ENCODE data around the gene SLC2A9.

Gene SLC2A9

GRCh38 chr4:10011277-10011676, 10.0 kb downstream of the SLC2A9 start:
- Histone ChIP-seq H3K36me3 (ENCODE audit: control insufficient read depth, insufficient read depth, low read length) (no peaks in the 10 kb centered on the region), H3K79me2 (ENCODE audit: control insufficient read depth, insufficient read depth, low read length) (no peaks in the 10 kb centered on the region), H3K9ac (ENCODE audit: low read length) (no peak overlapping the region), H3K27ac (ENCODE audit: low read depth, low read length) (no peak overlapping the region), H4K8ac (ENCODE audit: low read depth, low read length) (no peak overlapping the region), H3K27me3 (ENCODE audit: insufficient read depth, low read length, poor library complexity) (no peaks in the 10 kb centered on the region), H2AK5ac (ENCODE audit: low read length) (no peak overlapping the region), H3K4me2 (ENCODE audit: low read length) (no peak overlapping the region), H3K18ac (ENCODE audit: low read length) (no peak overlapping the region), H3K4me3 (ENCODE audit: low read length) (no peak overlapping the region), H3K23ac (ENCODE audit: low read length) (no peak overlapping the region), H2BK15ac (replicated peaks; ENCODE audit: low read depth) (no peak overlapping the region), H3K4me1 (ENCODE audit: control insufficient read depth, low read depth, low read length) (no peaks in the 10 kb centered on the region), H4K5ac (ENCODE audit: low read length) (no peak overlapping the region), H3K56ac (ENCODE audit: low read length) (no peak overlapping the region), H2BK5ac (ENCODE audit: low read length) (no peak overlapping the region), H3K4ac (ENCODE audit: low read depth, low read length) (no peak overlapping the region), H2BK120ac (ENCODE audit: low read depth, low read length) (no peak overlapping the region), H3K79me1 (ENCODE audit: low read length) (no peaks in the 10 kb centered on the region)
- DNase-seq, result no peak
- no CpG with 5 or more reads among the region's 1 CpG for WGBS (ENCODE audit: extremely low coverage, insufficient coverage, low lambda C conversion rate)

- no CpG with 5 or more reads among the region's 3 CpGs for WGBS (ENCODE audit: extremely low coverage, insufficient coverage, low lambda C conversion rate)
- H3K27ac ChIP-seq (ENCODE audit: low read depth, low read length), result no peak overlapping the region
These were observed 11.3 kb downstream of the SLC2A9 start for GRCh38 chr4:10009861-10010500.

GRCh38 chr4:10008609-10009005, 12.7 kb downstream of the SLC2A9 start:
- WGBS (ENCODE audit: extremely low coverage, insufficient coverage, low lambda C conversion rate), result no CpG with 5 or more reads among the region's 3 CpGs
- no peaks in the 10 kb centered on the region for H3K27me3 ChIP-seq (ENCODE audit: insufficient read depth, low read length, poor library complexity)
- H3K79me1 ChIP-seq (ENCODE audit: low read length), result no peaks in the 10 kb centered on the region
- no peak overlapping the region for H2BK15ac ChIP-seq (replicated peaks; ENCODE audit: low read depth)
- H3K79me2 ChIP-seq (ENCODE audit: control insufficient read depth, insufficient read depth, low read length), result no peaks in the 10 kb centered on the region
- no peak overlapping the region for H3K4me2 ChIP-seq (ENCODE audit: low read length)
- no peaks in the 10 kb centered on the region for H3K4me1 ChIP-seq (ENCODE audit: control insufficient read depth, low read depth, low read length)
- H2AK5ac ChIP-seq (ENCODE audit: low read length), result no peak overlapping the region
- no peak overlapping the region for H3K9ac ChIP-seq (ENCODE audit: low read length)
- H2BK120ac ChIP-seq (ENCODE audit: low read depth, low read length), result no peak overlapping the region
- no peaks in the 10 kb centered on the region for H3K36me3 ChIP-seq (ENCODE audit: control insufficient read depth, insufficient read depth, low read length)
- no peak overlapping the region for H3K4ac ChIP-seq (ENCODE audit: low read depth, low read length)
- H3K18ac ChIP-seq (ENCODE audit: low read length), result no peak overlapping the region
- no peak overlapping the region for H3K23ac ChIP-seq (ENCODE audit: low read length)
- no peak overlapping the region for H2BK5ac ChIP-seq (ENCODE audit: low read length)
- no peak overlapping the region for H4K5ac ChIP-seq (ENCODE audit: low read length)
- no peak overlapping the region for H4K8ac ChIP-seq (ENCODE audit: low read depth, low read length)
- DNase-seq, result no peak
- no peak overlapping the region for H3K27ac ChIP-seq (ENCODE audit: low read depth, low read length)
- no peak overlapping the region for H3K4me3 ChIP-seq (ENCODE audit: low read length)
- no peak overlapping the region for H3K56ac ChIP-seq (ENCODE audit: low read length)

More at GRCh38 chr4:10009861-10010500, 11.3 kb downstream of the SLC2A9 start:
- Histone ChIP-seq H3K56ac (ENCODE audit: low read length) (no peak overlapping the region), H4K5ac (ENCODE audit: low read length) (no peak overlapping the region), H2BK15ac (replicated peaks; ENCODE audit: low read depth) (no peak overlapping the region), H3K79me2 (ENCODE audit: control insufficient read depth, insufficient read depth, low read length) (no peaks in the 10 kb centered on the region), H3K23ac (ENCODE audit: low read length) (no peak overlapping the region), H3K4ac (ENCODE audit: low read depth, low read length) (no peak overlapping the region), H2BK5ac (ENCODE audit: low read length) (no peak overlapping the region), H2BK120ac (ENCODE audit: low read depth, low read length) (no peak overlapping the region), H3K9ac (ENCODE audit: low read length) (no peak overlapping the region), H2AK5ac (ENCODE audit: low read length) (no peak overlapping the region), H4K8ac (ENCODE audit: low read depth, low read length) (no peak overlapping the region), H3K36me3 (ENCODE audit: control insufficient read depth, insufficient read depth, low read length) (no peaks in the 10 kb centered on the region), H3K4me1 (ENCODE audit: control insufficient read depth, low read depth, low read length) (no peaks in the 10 kb centered on the region), H3K4me3 (ENCODE audit: low read length) (no peak overlapping the region), H3K18ac (ENCODE audit: low read length) (no peak overlapping the region), H3K79me1 (ENCODE audit: low read length) (no peaks in the 10 kb centered on the region), H3K4me2 (ENCODE audit: low read length) (no peak overlapping the region), H3K27me3 (ENCODE audit: insufficient read depth, low read length, poor library complexity) (no peaks in the 10 kb centered on the region)
- no peak for DNase-seq

GRCh38 chr4:10007793-10008608, 13.3 kb downstream of the SLC2A9 start:
- no peaks in the 10 kb centered on the region for H3K36me3 ChIP-seq (ENCODE audit: control insufficient read depth, insufficient read depth, low read length)
- H3K4me3 ChIP-seq (ENCODE audit: low read length), result no peak overlapping the region
- no peak for DNase-seq
- H3K23ac ChIP-seq (ENCODE audit: low read length), result no peak overlapping the region
- no peak overlapping the region for H3K27ac ChIP-seq (ENCODE audit: low read depth, low read length)
- no peaks in the 10 kb centered on the region for H3K79me1 ChIP-seq (ENCODE audit: low read length)
- WGBS (ENCODE audit: extremely low coverage, insufficient coverage, low lambda C conversion rate), result no CpG with 5 or more reads among the region's 7 CpGs
- H3K4ac ChIP-seq (ENCODE audit: low read depth, low read length), result no peak overlapping the region
- no peaks in the 10 kb centered on the region for H3K4me1 ChIP-seq (ENCODE audit: control insufficient read depth, low read depth, low read length)
- no peak overlapping the region for H2BK5ac ChIP-seq (ENCODE audit: low read length)
- H3K4me2 ChIP-seq (ENCODE audit: low read length), result no peak overlapping the region
- H4K5ac ChIP-seq (ENCODE audit: low read length), result no peak overlapping the region
- H3K56ac ChIP-seq (ENCODE audit: low read length), result no peak overlapping the region
- H2BK120ac ChIP-seq (ENCODE audit: low read depth, low read length), result no peak overlapping the region
- no peak overlapping the region for H2BK15ac ChIP-seq (replicated peaks; ENCODE audit: low read depth)
- no peak overlapping the region for H3K9ac ChIP-seq (ENCODE audit: low read length)
- H3K79me2 ChIP-seq (ENCODE audit: control insufficient read depth, insufficient read depth, low read length), result no peaks in the 10 kb centered on the region
- no peak overlapping the region for H3K18ac ChIP-seq (ENCODE audit: low read length)
- no peak overlapping the region for H4K8ac ChIP-seq (ENCODE audit: low read depth, low read length)
- no peaks in the 10 kb centered on the region for H3K27me3 ChIP-seq (ENCODE audit: insufficient read depth, low read length, poor library complexity)
- no peak overlapping the region for H2AK5ac ChIP-seq (ENCODE audit: low read length)

GRCh38 chr4:10007436-10007740, 13.9 kb downstream of the SLC2A9 start:
- Histone ChIP-seq H3K79me2 (ENCODE audit: control insufficient read depth, insufficient read depth, low read length) (no peaks in the 10 kb centered on the region), H3K4me2 (ENCODE audit: low read length) (no peak overlapping the region), H2BK15ac (replicated peaks; ENCODE audit: low read depth) (no peak overlapping the region), H3K23ac (ENCODE audit: low read length) (no peak overlapping the region), H3K36me3 (ENCODE audit: control insufficient read depth, insufficient read depth, low read length) (no peaks in the 10 kb centered on the region), H3K9ac (ENCODE audit: low read length) (no peak overlapping the region), H4K5ac (ENCODE audit: low read length) (no peak overlapping the region), H3K4ac (ENCODE audit: low read depth, low read length) (no peak overlapping the region), H2BK5ac (ENCODE audit: low read length) (no peak overlapping the region), H2AK5ac (ENCODE audit: low read length) (no peak overlapping the region), H3K27me3 (ENCODE audit: insufficient read depth, low read length, poor library complexity) (no peaks in the 10 kb centered on the region), H3K56ac (ENCODE audit: low read length) (no peak overlapping the region), H3K4me1 (ENCODE audit: control insufficient read depth, low read depth, low read length) (no peaks in the 10 kb centered on the region), H2BK120ac (ENCODE audit: low read depth, low read length) (no peak overlapping the region), H3K4me3 (ENCODE audit: low read length) (no peak overlapping the region), H3K18ac (ENCODE audit: low read length) (no peak overlapping the region), H4K8ac (ENCODE audit: low read depth, low read length) (no peak overlapping the region), H3K79me1 (ENCODE audit: low read length) (no peaks in the 10 kb centered on the region), H3K27ac (ENCODE audit: low read depth, low read length) (no peak overlapping the region)
- no CpG with 5 or more reads among the region's 1 CpG for WGBS (ENCODE audit: extremely low coverage, insufficient coverage, low lambda C conversion rate)
- DNase-seq, result no peak
